ENCODE measurements around the gene VEZF1. TPM values are rescaled to one million over a fixed set of nuclear protein-coding genes. Genes with fewer than 3 reads are reported as not detected.
"Not testable (repeated sequence)": the region's sequence is repeated elsewhere in the genome, so short reads cannot be mapped to it uniquely, and the experiment has no call there.

Gene VEZF1
- total RNA-seq, 1 donor from 2014 or later = 110 TPM

- Mint-ChIP-seq H3K27ac (no peak overlapping the region), H3K4me3 (ENCODE audit: low read depth) (no peak overlapping the region), H3K4me1 (ENCODE audit: low read depth) (peaks cover 20% of the 10 kb centered on the region), H3K9me3 (ENCODE audit: low read depth) (no peaks in the 10 kb centered on the region), H3K27me3 (no peaks in the 10 kb centered on the region), H3K36me3 (ENCODE audit: insufficient read depth) (peaks cover 42% of the 10 kb centered on the region)
- DNase-seq (ENCODE audit: low spot score, unreplicated experiment) = no peak
- no peak for TF ChIP-seq CTCF (IDR thresholded peaks at IDR 0.05; ENCODE audit: unreplicated experiment)
Measured at GRCh38 chr17:57976594-57976993, 11.5 kb downstream of the VEZF1 start.

- H3K27ac Mint-ChIP-seq = no peak overlapping the region
- H3K4me3 Mint-ChIP-seq (ENCODE audit: low read depth) = no peak overlapping the region
- no peak for DNase-seq (ENCODE audit: low spot score, unreplicated experiment)
- H3K9me3 Mint-ChIP-seq (ENCODE audit: low read depth) = no peaks in the 10 kb centered on the region
- peaks cover 35% of the 10 kb centered on the region for H3K36me3 Mint-ChIP-seq (ENCODE audit: insufficient read depth)
- H3K27me3 Mint-ChIP-seq = no peaks in the 10 kb centered on the region
- H3K4me1 Mint-ChIP-seq (ENCODE audit: low read depth) = peaks cover 30% of the 10 kb centered on the region
- TF ChIP-seq CTCF (IDR thresholded peaks at IDR 0.05; ENCODE audit: unreplicated experiment) = no peak
Measured at GRCh38 chr17:57975044-57975443, 13.0 kb downstream of the VEZF1 start.

GRCh38 chr17:57974053-57974824 lies 13.8 kb downstream of the VEZF1 start:
- peaks cover 33% of the 10 kb centered on the region for H3K36me3 Mint-ChIP-seq (ENCODE audit: insufficient read depth)
- H3K4me3 Mint-ChIP-seq (ENCODE audit: low read depth); H3K27me3 Mint-ChIP-seq; DNase-seq (ENCODE audit: low spot score, unreplicated experiment); H3K9me3 Mint-ChIP-seq (ENCODE audit: low read depth): not testable (repeated sequence)
- H3K27ac Mint-ChIP-seq = peak overlapping the region; percentile 54
- peaks cover 30% of the 10 kb centered on the region for H3K4me1 Mint-ChIP-seq (ENCODE audit: low read depth)

- Mint-ChIP-seq H3K4me1 (ENCODE audit: low read depth) (peaks cover 30% of the 10 kb centered on the region), H3K36me3 (ENCODE audit: insufficient read depth) (peaks cover 23% of the 10 kb centered on the region), H3K27ac (no peak overlapping the region), H3K27me3 (no peaks in the 10 kb centered on the region), H3K9me3 (ENCODE audit: low read depth) (no peaks in the 10 kb centered on the region), H3K4me3 (ENCODE audit: low read depth) (no peak overlapping the region)
- TF ChIP-seq CTCF (IDR thresholded peaks at IDR 0.05; ENCODE audit: unreplicated experiment) = no peak
- no peak for DNase-seq (ENCODE audit: low spot score, unreplicated experiment)
Measured at GRCh38 chr17:57972151-57972550, 15.9 kb downstream of the VEZF1 start.

- no peak for DNase-seq (ENCODE audit: low spot score, unreplicated experiment)
- Mint-ChIP-seq H3K4me3 (ENCODE audit: low read depth) (no peak overlapping the region), H3K27me3 (no peaks in the 10 kb centered on the region), H3K36me3 (ENCODE audit: insufficient read depth) (peaks cover 21% of the 10 kb centered on the region), H3K27ac (peak overlapping the region; percentile 19), H3K4me1 (ENCODE audit: low read depth) (peaks cover 30% of the 10 kb centered on the region), H3K9me3 (ENCODE audit: low read depth) (no peaks in the 10 kb centered on the region)
- TF ChIP-seq CTCF (IDR thresholded peaks at IDR 0.05; ENCODE audit: unreplicated experiment) = no peak
Measured at GRCh38 chr17:57971572-57971971, 16.5 kb downstream of the VEZF1 start.

GRCh38 chr17:57970710-57971109 lies 17.3 kb downstream of the VEZF1 start:
- no peak for TF ChIP-seq CTCF (IDR thresholded peaks at IDR 0.05; ENCODE audit: unreplicated experiment)
- no peak for DNase-seq (ENCODE audit: low spot score, unreplicated experiment)
- Mint-ChIP-seq H3K4me3 (ENCODE audit: low read depth) (no peak overlapping the region), H3K36me3 (ENCODE audit: insufficient read depth) (peaks cover 14% of the 10 kb centered on the region), H3K27ac (peak overlapping the region; percentile 6), H3K9me3 (ENCODE audit: low read depth) (no peaks in the 10 kb centered on the region), H3K27me3 (no peaks in the 10 kb centered on the region), H3K4me1 (ENCODE audit: low read depth) (peaks cover 24% of the 10 kb centered on the region)
